AG04449 (cell line): ENCODE results near the gene TOM1L2.

ENCODE experiments used
- CTCF ChIA-PET: fragments of 350-600 bp; formaldehyde crosslinking; extraction: SDS; loops from one replicate; lab custom pipeline; 2021; ENCODE audit warnings: antibody characterized with exemption; lab: Yijun Ruan, JAX
- POLR2A ChIA-PET: fragments of 400-600, 350-600 bp; formaldehyde crosslinking; extraction: SDS; loops from one replicate; lab custom pipeline; 2020; ENCODE audit warnings: antibody characterized with exemption, inconsistent platforms; lab: Yijun Ruan, JAX
- DNase-seq: peaks from one replicate; pipeline ENCODE4 v3.0.0-alpha.2; 2010; ENCODE audit warnings: low read depth, low spot score
- H3K4me3 ChIP-seq: 2 replicates; pipeline ENCODE4 v1.5.1; 2011; ENCODE audit warnings: low read depth, mild to moderate bottlenecking, control low read depth, low read length
- TF ChIP-seq, protein P1 (sequence below): IDR thresholded peaks from one replicate; pipeline ENCODE4 v1.5.1; 2011; ENCODE audit warnings: mild to moderate bottlenecking, moderate library complexity, low read length, control low read depth, inconsistent platforms; ENCODE audit not compliant: insufficient read depth; ENCODE audit errors: missing control alignments

TOM1L2 gene

DNA sequence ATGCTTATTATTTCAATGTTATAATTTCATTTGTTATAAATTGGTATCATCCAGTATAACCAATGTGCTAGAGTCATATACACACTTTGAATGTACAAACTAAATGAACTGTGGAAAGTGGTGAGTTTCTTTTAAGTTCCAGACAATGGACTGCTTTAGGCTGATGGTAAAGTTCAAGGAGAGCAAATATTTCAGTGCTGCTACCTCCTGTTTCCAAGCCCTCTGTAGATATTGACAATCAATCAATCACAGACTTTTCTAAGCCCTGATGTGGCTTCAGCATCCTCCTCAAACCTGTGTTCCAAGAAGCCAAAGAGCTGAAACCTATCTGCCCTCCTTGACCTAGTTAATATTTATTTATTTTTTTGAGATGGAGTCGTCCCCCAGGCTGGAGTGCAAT lies 107.2 kb downstream of the TOM1L2 start:
- POLR2A ChIA-PET: no interaction called here
- TF ChIP-seq, protein P1, sequence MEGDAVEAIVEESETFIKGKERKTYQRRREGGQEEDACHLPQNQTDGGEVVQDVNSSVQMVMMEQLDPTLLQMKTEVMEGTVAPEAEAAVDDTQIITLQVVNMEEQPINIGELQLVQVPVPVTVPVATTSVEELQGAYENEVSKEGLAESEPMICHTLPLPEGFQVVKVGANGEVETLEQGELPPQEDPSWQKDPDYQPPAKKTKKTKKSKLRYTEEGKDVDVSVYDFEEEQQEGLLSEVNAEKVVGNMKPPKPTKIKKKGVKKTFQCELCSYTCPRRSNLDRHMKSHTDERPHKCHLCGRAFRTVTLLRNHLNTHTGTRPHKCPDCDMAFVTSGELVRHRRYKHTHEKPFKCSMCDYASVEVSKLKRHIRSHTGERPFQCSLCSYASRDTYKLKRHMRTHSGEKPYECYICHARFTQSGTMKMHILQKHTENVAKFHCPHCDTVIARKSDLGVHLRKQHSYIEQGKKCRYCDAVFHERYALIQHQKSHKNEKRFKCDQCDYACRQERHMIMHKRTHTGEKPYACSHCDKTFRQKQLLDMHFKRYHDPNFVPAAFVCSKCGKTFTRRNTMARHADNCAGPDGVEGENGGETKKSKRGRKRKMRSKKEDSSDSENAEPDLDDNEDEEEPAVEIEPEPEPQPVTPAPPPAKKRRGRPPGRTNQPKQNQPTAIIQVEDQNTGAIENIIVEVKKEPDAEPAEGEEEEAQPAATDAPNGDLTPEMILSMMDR: no peak
- CTCF ChIA-PET: interaction anchor here (1.2 to 2.1 kb wide), 4 partner anchors 54 to 184 kb away, joined by 3 to 6 read pairs (median 3); no protein-coding TSS in a partner anchor
- H3K4me3 ChIP-seq: no peak overlapping the region
- DNase-seq: no peak

DNA sequence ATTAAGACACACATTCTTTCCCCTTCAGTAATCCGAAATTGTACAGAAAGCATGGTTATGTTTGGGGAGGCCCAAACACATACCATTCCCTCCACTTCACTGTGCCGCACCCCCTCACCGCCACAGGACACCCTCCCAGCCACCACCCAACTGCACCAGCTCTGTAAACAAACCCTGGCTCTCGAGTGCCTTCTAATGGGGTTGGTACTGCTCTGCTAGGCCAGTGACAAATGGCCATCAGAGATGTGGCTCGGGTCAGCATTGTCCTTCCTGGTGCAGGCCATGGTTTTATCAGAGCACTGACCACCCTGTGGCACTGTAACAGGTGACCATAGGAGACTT lies 111.5 kb downstream of the TOM1L2 start:
- no peak for DNase-seq
- POLR2A ChIA-PET: interaction anchor here (1.2 kb wide), 1 partner anchor 179 kb away, joined by 3 read pairs; no protein-coding TSS in a partner anchor
- CTCF ChIA-PET: interaction anchor here (0.9 to 6.8 kb wide), 30 partner anchors 10 to 504 kb away, joined by 3 to 82 read pairs (median 7); partner anchors contain the start of gene RAI1
- TF ChIP-seq, protein P1: no peak
- H3K4me3 ChIP-seq: no peak overlapping the region

DNA sequence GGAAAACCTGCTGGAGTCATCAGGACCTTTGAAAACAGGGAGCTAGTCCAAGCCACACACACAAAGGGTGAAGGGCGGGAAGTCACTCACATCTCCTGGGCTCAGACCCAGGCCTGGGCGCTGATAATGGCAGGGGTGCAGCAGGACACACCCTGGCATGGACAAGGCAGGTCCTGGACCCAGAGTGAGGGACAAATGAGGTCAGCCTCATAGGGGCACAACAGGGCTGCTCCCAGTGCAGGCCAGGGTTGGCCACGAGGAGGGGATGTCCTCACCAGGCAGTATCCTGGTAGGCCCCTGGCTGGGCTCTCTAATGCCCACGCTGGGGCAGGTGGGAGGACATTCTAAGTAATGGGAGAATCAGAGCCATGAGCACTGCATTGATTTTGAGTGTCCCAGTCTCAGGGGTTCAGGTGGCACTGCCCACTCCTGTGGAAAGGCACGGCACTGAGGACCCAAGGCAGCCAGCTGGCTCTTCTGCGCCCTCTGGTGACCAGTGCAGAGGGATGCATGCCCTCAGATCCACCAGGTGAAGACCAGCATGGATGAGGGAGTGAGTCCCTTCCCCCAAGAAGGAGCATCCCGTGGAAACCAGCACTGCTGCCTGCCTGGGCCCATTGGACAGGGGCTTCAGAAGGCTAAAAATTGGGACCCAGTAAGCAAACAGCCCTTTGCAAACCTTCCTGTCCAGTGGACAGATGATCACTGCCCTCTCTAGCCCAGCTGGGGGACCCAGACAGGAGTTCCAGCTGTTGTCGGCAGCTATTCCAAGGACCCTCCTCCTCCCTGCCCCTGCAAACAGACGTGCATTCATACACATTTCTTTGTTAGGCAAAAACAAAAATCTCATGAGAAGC lies 112.1 kb downstream of the TOM1L2 start:
- H3K4me3 ChIP-seq: no peak overlapping the region
- DNase-seq: no peak
- TF ChIP-seq, protein P1: peak; percentile 97
- ChIA-PET CTCF (interaction anchor here (0.6 to 6.8 kb wide), 35 partner anchors 9 to 504 kb away, joined by 3 to 82 read pairs (median 5); partner anchors contain the start of gene RAI1), POLR2A (interaction anchor here (1.2 kb wide), 1 partner anchor 178 kb away, joined by 3 read pairs; no protein-coding TSS in a partner anchor)

DNA sequence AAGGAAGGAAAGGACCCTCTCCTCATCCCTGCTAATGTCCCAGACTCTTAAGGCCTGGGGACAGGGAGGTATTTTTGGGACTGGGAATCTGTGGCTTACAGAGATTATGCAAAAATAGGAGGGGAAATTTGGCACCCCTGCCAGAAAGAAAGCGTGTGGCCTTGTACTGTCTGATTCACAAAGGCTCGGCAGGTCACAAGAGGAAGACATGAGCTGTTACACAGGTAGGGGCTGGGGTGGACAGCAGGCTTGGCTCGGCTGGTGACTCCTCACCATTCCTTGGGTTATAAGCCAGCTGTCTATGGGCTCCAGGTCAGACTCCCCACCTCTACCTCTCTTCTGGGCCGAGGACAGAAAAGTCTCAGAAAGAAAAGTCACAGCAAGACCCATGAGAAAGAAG lies 114.7 kb downstream of the TOM1L2 start:
- CTCF ChIA-PET: interaction anchor here (0.9 to 6.8 kb wide), 6 partner anchors 8 to 178 kb away, joined by 3 to 82 read pairs (median 5); no protein-coding TSS in a partner anchor

DNA sequence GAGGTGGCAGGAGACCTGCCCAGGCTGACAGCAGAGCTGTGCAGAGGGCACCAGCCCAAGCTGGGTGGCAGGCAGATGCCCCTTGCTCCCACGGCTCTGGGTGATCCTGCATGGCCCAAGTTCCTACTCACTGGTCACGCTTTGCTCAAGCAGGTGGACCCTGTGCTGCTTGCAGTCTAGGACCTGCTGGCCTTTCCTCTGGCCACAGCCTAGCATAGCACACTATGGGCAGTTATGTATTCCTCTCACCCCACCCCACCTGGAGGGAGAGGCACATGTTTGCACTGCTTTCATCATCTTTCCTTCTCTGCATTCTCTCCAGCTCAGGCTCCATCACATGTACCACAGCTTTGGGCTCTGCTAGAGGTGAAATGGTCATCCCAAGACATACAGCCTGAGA lies 115.8 kb downstream of the TOM1L2 start:
- TF ChIP-seq, protein P1: no peak
- DNase-seq: no peak
- ChIA-PET CTCF (interaction anchor here (0.7 to 6.3 kb wide), 4 partner anchors 44 to 501 kb away, joined by 3 to 74 read pairs (median 4); no protein-coding TSS in a partner anchor), POLR2A (no interaction called here)
- H3K4me3 ChIP-seq: no peak overlapping the region

More for the DNA sequence above, 114.7 kb downstream of the TOM1L2 start:
- no peak overlapping the region for H3K4me3 ChIP-seq
- DNase-seq: no peak
- POLR2A ChIA-PET: no interaction called here
- TF ChIP-seq, protein P1: no peak

DNA sequence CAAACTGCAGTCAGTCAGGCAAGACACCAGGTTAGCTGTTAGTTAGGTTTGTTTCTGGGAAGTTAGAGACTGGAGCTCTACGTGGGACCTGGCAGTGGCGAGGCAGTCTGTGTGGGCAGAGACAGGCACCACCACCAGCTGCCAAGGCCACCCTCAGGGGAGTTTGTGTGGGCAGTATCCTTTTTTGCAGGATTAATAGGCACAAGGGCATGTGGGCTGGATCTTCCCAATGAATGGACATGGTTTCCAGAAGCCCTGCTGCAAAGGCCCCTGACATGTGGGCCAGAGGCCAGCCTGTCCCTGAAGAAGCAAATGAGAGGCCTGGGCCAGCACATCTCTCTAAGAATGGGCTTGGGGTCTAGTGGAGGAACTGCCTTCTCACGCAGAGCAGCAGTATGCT lies 116.2 kb downstream of the TOM1L2 start:
- ChIA-PET CTCF (interaction anchor here (0.7 to 6.3 kb wide), 7 partner anchors 43 to 501 kb away, joined by 3 to 74 read pairs (median 3); no protein-coding TSS in a partner anchor), POLR2A (no interaction called here)
- TF ChIP-seq, protein P1: no peak
- DNase-seq: no peak
- no peak overlapping the region for H3K4me3 ChIP-seq
